SK-N-MC (cell line): Measurements from ENCODE around the gene TBC1D14.

Experiments
- EZH2 ChIP-seq: fragments of 200-600 bp; sonication (generic); IDR thresholded peaks from one replicate; pipeline ENCODE4 v1.6.1; 2017; ENCODE audit warnings: antibody characterized with exemption
- FOXP2 ChIP-seq: optimal IDR thresholded peaks from 2 replicates; pipeline ENCODE3; 2011; ENCODE audit warnings: mild to moderate bottlenecking, moderate library complexity; ENCODE audit not compliant: insufficient read depth; ENCODE audit errors: extremely low read length, control extremely low read depth
- POLR2AphosphoS5 ChIP-seq: IDR thresholded peaks from 2 replicates; pipeline ENCODE4 v1.6.1; 2012; ENCODE audit warnings: mild to moderate bottlenecking, low read depth, low read length, borderline replicate concordance

DNA sequence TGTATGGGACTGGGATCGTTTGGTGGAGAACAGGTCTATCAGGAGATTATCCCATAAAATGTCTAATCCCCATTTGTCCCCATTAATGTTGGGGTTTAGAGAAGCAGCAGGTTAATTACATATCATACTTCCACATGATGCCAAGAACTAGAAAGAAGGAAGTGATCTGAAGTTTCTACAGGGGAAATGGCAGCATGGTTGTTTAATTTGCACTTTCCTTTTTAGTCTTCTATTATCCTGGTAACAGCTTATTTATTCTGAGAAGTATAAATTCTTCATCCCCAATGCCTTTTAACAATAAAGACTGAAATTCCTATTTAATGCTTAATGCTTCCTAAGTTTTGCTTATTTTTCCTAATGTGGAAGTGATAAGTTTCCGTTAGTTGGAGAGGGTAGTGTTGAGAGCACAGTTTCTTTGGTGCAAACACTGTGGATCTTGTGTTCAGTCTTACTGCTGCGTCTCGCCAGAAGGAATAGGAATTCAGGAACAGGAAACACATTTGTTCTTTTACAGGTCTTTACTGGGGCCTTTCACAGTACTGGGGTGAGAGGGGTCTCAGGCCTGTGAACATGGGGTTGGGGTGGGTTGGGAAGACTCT is 74.0 kb downstream of the TBC1D14 start:
- TF ChIP-seq EZH2 (no peak), FOXP2 (no peak), POLR2AphosphoS5 (no peak)
